Adrenal gland (tissue), 12 donors: ENCODE results near the gene HSD17B14. TPM values are rescaled to one million over a fixed set of nuclear protein-coding genes. Genes with fewer than 3 reads are reported as not detected.

Source experiments
- polyA plus RNA-seq, 3 donors: library from polyadenylated mRNA; stranded (reverse); fragments of 200-250 nt in 2 of 3; fragments of 350-450 nt in 1 of 3; fragmentation: Illumina TruSeq in 1 of 3; extraction: RNeasy Lipid Tissue Mini Kit (QIAGEN cat#74804) in 1 of 3; gene quantifications; one replicate each; pipeline ENCODE4 v1.2.3, GENCODE V29; 2013 to 2014
- small RNA-seq, 2 donors: library from RNA; depleted of rRNA; stranded (forward); fragments of <200 nt; gene quantifications; one replicate each; pipeline ENCODE3, GENCODE V24; 2016
- total RNA-seq, 9 donors: library from RNA; depleted of rRNA in 4 of 9; stranded (reverse); fragments of >200 nt in 4 of 9; fragments of 120-200 nt in 1 of 9; fragmentation: NEBNext Ultra II Directional in 1 of 9; extraction: Animal tissue kit (Norgen Biotek cat#: 25700) in 1 of 9; gene quantifications; one replicate each; pipeline versions ENCODE4 v1.1.0 to v1.2.4, GENCODE V29; 2013 to 2023
- donor health status: healthy with polysubstance abuse.
- donor health status: Bipolar disorder and iron deficiency.
- donor health status: DM: yes; HTN: yes; CAD: no.
- donor health status: DM: no; HTN: no; CAD: no.
- donor health status: DM: no; HTN: no; CAD: no.
- donor health status: DM: yes; HTN: yes; CAD: no.

The HSD17B14 gene
- total and polyA plus RNA-seq, 12 donors = 7.4 to 178 (median 40.6) TPM

Small RNA genes lying within 50 kb of the gene (small RNA-seq; reads per million reads assigned to genes)
- 0 reads per million in 2 donors for gene RNU6-317P

Other genes starting within 250 kb of the HSD17B14 start
Only the 30 nearest of the 33 such genes appear.
- under 1 TPM in 2 of 9 donors, not detected in 7; 0.17 to 0.75 TPM for gene FAM83E, start 221.4 kb downstream of the HSD17B14 start, total RNA-seq
- gene FAM83E, start 221.4 kb downstream of the HSD17B14 start, polyA plus RNA-seq = 1 to 10 TPM in 1 of 3 donors, under 1 TPM in 1, not detected in 1; 0.24 to 1.6 TPM
- 1,000 to 10,000 TPM; 1,183 to 3,315 (median 1,689) TPM for gene RPL18, start 217.3 kb downstream of the HSD17B14 start, total RNA-seq
- 1,000 to 10,000 TPM in 2 of 3 donors, 100 to 1,000 TPM in 1; 575 to 5,137 (median 3,671) TPM for gene RPL18, start 217.3 kb downstream of the HSD17B14 start, polyA plus RNA-seq
- gene SPHK2, start 217.0 kb downstream of the HSD17B14 start, total RNA-seq = 10 to 100 TPM; 11.7 to 27.9 (median 17.9) TPM
- 10 to 100 TPM in 2 of 3 donors, 1 to 10 TPM in 1; 4.3 to 29.9 (median 12.6) TPM for gene SPHK2, start 217.0 kb downstream of the HSD17B14 start, polyA plus RNA-seq
- 10 to 100 TPM; 24.3 to 78.3 (median 49.2) TPM for gene DBP, start 199.1 kb downstream of the HSD17B14 start, total RNA-seq
- gene DBP, start 199.1 kb downstream of the HSD17B14 start, polyA plus RNA-seq = 10 to 100 TPM; 11.5 to 80.6 (median 57.9) TPM
- gene CA11, start 190.3 kb downstream of the HSD17B14 start, total RNA-seq = 10 to 100 TPM in 8 of 9 donors, 1 to 10 TPM in 1; 6.0 to 44.2 (median 21.7) TPM
- gene CA11, start 190.3 kb downstream of the HSD17B14 start, polyA plus RNA-seq = 100 to 1,000 TPM in 1 of 3 donors, 10 to 100 TPM in 2; 17.7 to 125 (median 50.4) TPM
- gene NTN5, start 163.5 kb downstream of the HSD17B14 start, total RNA-seq = 1 to 10 TPM in 1 of 9 donors, under 1 TPM in 5, not detected in 3; 0.11 to 2.4 (median 0.42) TPM
- 1 to 10 TPM in 2 of 3 donors, under 1 TPM in 1; 0.11 to 2.4 (median 1.1) TPM for gene NTN5, start 163.5 kb downstream of the HSD17B14 start, polyA plus RNA-seq
- not detected for gene FUT2, start 140.5 kb downstream of the HSD17B14 start, total RNA-seq
- under 1 TPM in 2 of 3 donors, not detected in 1; 0.03 to 0.24 TPM for gene FUT2, start 140.5 kb downstream of the HSD17B14 start, polyA plus RNA-seq
- 10 to 100 TPM in 8 of 9 donors, 1 to 10 TPM in 1; 9.4 to 45.9 (median 23.4) TPM for gene MAMSTR, start 116.8 kb downstream of the HSD17B14 start, total RNA-seq
- gene MAMSTR, start 116.8 kb downstream of the HSD17B14 start, polyA plus RNA-seq = 10 to 100 TPM in 2 of 3 donors, 1 to 10 TPM in 1; 8.9 to 57.9 (median 31.9) TPM
- 10 to 100 TPM in 8 of 9 donors, 1 to 10 TPM in 1; 7.3 to 23.1 (median 16.7) TPM for gene RASIP1, start 95.9 kb downstream of the HSD17B14 start, total RNA-seq
- gene RASIP1, start 95.9 kb downstream of the HSD17B14 start, polyA plus RNA-seq = 10 to 100 TPM in 2 of 3 donors, 1 to 10 TPM in 1; 5.1 to 38.9 (median 34.6) TPM
- gene IZUMO1, start 89.6 kb downstream of the HSD17B14 start, total RNA-seq = 1 to 10 TPM in 3 of 9 donors, under 1 TPM in 3, not detected in 3; 0.70 to 2.9 (median 1.4) TPM
- gene IZUMO1, start 89.6 kb downstream of the HSD17B14 start, polyA plus RNA-seq = 1 to 10 TPM in 2 of 3 donors, under 1 TPM in 1; 0.59 to 1.2 (median 1.2) TPM
- 1 to 10 TPM; 1.3 to 4.5 (median 2.3) TPM for gene FUT1, start 83.8 kb downstream of the HSD17B14 start, total RNA-seq
- 1 to 10 TPM; 1.2 to 1.9 (median 1.7) TPM for gene FUT1, start 83.8 kb downstream of the HSD17B14 start, polyA plus RNA-seq
- not detected for gene FGF21, start 81.0 kb downstream of the HSD17B14 start, total RNA-seq
- gene FGF21, start 81.0 kb downstream of the HSD17B14 start, polyA plus RNA-seq = not detected
- 100 to 1,000 TPM in 7 of 9 donors, 10 to 100 TPM in 2; 57.5 to 163 (median 107) TPM for gene BCAT2, start 25.5 kb downstream of the HSD17B14 start, total RNA-seq
- gene BCAT2, start 25.5 kb downstream of the HSD17B14 start, polyA plus RNA-seq = 100 to 1,000 TPM in 1 of 3 donors, 10 to 100 TPM in 2; 82.9 to 114 (median 87.6) TPM
- gene PLEKHA4, start 32.1 kb upstream of the HSD17B14 start, total RNA-seq = 10 to 100 TPM in 8 of 9 donors, 1 to 10 TPM in 1; 4.5 to 65.1 (median 24.5) TPM
- gene PLEKHA4, start 32.1 kb upstream of the HSD17B14 start, polyA plus RNA-seq = 10 to 100 TPM in 2 of 3 donors, 1 to 10 TPM in 1; 7.1 to 74.6 (median 70.8) TPM
- gene PPP1R15A, start 35.9 kb upstream of the HSD17B14 start, total RNA-seq = 10 to 100 TPM; 18.2 to 54.6 (median 39.4) TPM
- 100 to 1,000 TPM in 1 of 3 donors, 10 to 100 TPM in 2; 49.2 to 174 (median 73.3) TPM for gene PPP1R15A, start 35.9 kb upstream of the HSD17B14 start, polyA plus RNA-seq
- gene TULP2, start 62.3 kb upstream of the HSD17B14 start, total RNA-seq = under 1 TPM in 5 of 9 donors, not detected in 4; 0.14 to 0.72 (median 0.27) TPM
- under 1 TPM in 1 of 3 donors, not detected in 2; 0.07 TPM for gene TULP2, start 62.3 kb upstream of the HSD17B14 start, polyA plus RNA-seq
- gene NUCB1, start 63.8 kb upstream of the HSD17B14 start, total RNA-seq = 100 to 1,000 TPM; 117 to 581 (median 289) TPM
- 100 to 1,000 TPM in 2 of 3 donors, 10 to 100 TPM in 1; 98.8 to 189 (median 175) TPM for gene NUCB1, start 63.8 kb upstream of the HSD17B14 start, polyA plus RNA-seq
- under 1 TPM in 4 of 9 donors, not detected in 5; 0.17 to 0.56 (median 0.33) TPM for gene DHDH, start 97.2 kb upstream of the HSD17B14 start, total RNA-seq
- 1 to 10 TPM in 1 of 3 donors, under 1 TPM in 2; 0.27 to 2.8 (median 0.47) TPM for gene DHDH, start 97.2 kb upstream of the HSD17B14 start, polyA plus RNA-seq
- 10 to 100 TPM; 18.1 to 79.0 (median 56.1) TPM for gene BAX, start 118.4 kb upstream of the HSD17B14 start, total RNA-seq
- gene BAX, start 118.4 kb upstream of the HSD17B14 start, polyA plus RNA-seq = 10 to 100 TPM; 21.5 to 61.3 (median 41.0) TPM
- gene FTL, start 128.8 kb upstream of the HSD17B14 start, total RNA-seq = over 10,000 TPM in 1 of 9 donors, 1,000 to 10,000 TPM in 8; 3,284 to 11,726 (median 3,862) TPM
- 1,000 to 10,000 TPM; 2,288 to 7,123 (median 4,274) TPM for gene FTL, start 128.8 kb upstream of the HSD17B14 start, polyA plus RNA-seq
- gene GYS1, start 156.8 kb upstream of the HSD17B14 start, total RNA-seq = 10 to 100 TPM; 23.7 to 63.9 (median 36.9) TPM
- gene GYS1, start 156.8 kb upstream of the HSD17B14 start, polyA plus RNA-seq = 10 to 100 TPM; 35.2 to 45.9 (median 37.7) TPM
- gene RUVBL2, start 157.4 kb upstream of the HSD17B14 start, total RNA-seq = 100 to 1,000 TPM in 2 of 9 donors, 10 to 100 TPM in 7; 45.4 to 143 (median 76.8) TPM
- 10 to 100 TPM; 41.3 to 93.3 (median 70.7) TPM for gene RUVBL2, start 157.4 kb upstream of the HSD17B14 start, polyA plus RNA-seq
- 1 to 10 TPM in 3 of 9 donors, under 1 TPM in 1, not detected in 5; 0.74 to 6.5 (median 1.4) TPM for gene LHB, start 180.6 kb upstream of the HSD17B14 start, total RNA-seq
- 1 to 10 TPM in 2 of 3 donors, under 1 TPM in 1; 0.38 to 8.8 (median 6.0) TPM for gene LHB, start 180.6 kb upstream of the HSD17B14 start, polyA plus RNA-seq
- not detected for gene CGB3, start 187.8 kb upstream of the HSD17B14 start, total RNA-seq
- gene CGB3, start 187.8 kb upstream of the HSD17B14 start, polyA plus RNA-seq = not detected
- not detected for gene CGB2, start 195.4 kb upstream of the HSD17B14 start, total RNA-seq
- not detected for gene CGB2, start 195.4 kb upstream of the HSD17B14 start, polyA plus RNA-seq
- gene CGB1, start 200.4 kb upstream of the HSD17B14 start, total RNA-seq = under 1 TPM in 1 of 9 donors, not detected in 8; 0.53 TPM
- gene CGB1, start 200.4 kb upstream of the HSD17B14 start, polyA plus RNA-seq = not detected
- not detected for gene CGB5, start 207.4 kb upstream of the HSD17B14 start, total RNA-seq
- gene CGB5, start 207.4 kb upstream of the HSD17B14 start, polyA plus RNA-seq = under 1 TPM in 1 of 3 donors, not detected in 2; 0.72 TPM
- gene CGB8, start 212.6 kb upstream of the HSD17B14 start, total RNA-seq = not detected
- gene CGB8, start 212.6 kb upstream of the HSD17B14 start, polyA plus RNA-seq = not detected
- under 1 TPM in 2 of 9 donors, not detected in 7; 0.15 to 0.28 TPM for gene CGB7, start 221.3 kb upstream of the HSD17B14 start, total RNA-seq
- under 1 TPM in 2 of 3 donors, not detected in 1; 0.13 to 0.97 TPM for gene CGB7, start 221.3 kb upstream of the HSD17B14 start, polyA plus RNA-seq
- gene NTF4, start 228.3 kb upstream of the HSD17B14 start, total RNA-seq = under 1 TPM in 1 of 9 donors, not detected in 8; 0.55 TPM
- gene NTF4, start 228.3 kb upstream of the HSD17B14 start, polyA plus RNA-seq = not detected